Stimulated activated CD4-positive, alpha-beta T cell treated with anti-CD3 and anti-CD28 coated beads, Interleukin-1b, Interleukin-23, amount 100 ng/mL, for 24 hours (primary cell): ENCODE results near the gene WDFY2.
A peak's percentile ranks its signal among the peaks of the same experiment; 100 is the strongest.

ENCODE experiments used
- DNase-seq, 4 experiments: peaks; one replicate each; pipeline ENCODE4 v3.0.0-alpha.2; 2020; ENCODE audit warnings: low read depth in 4 of 4, low spot score in 1 of 4

The WDFY2 gene

GRCh38 chr13:51599444-51600176, 15.3 kb downstream of the WDFY2 start:
- DNase-seq, result no peak

GRCh38 chr13:51600703-51601102, 16.4 kb downstream of the WDFY2 start:
- DNase-seq, result no peak

DNA sequence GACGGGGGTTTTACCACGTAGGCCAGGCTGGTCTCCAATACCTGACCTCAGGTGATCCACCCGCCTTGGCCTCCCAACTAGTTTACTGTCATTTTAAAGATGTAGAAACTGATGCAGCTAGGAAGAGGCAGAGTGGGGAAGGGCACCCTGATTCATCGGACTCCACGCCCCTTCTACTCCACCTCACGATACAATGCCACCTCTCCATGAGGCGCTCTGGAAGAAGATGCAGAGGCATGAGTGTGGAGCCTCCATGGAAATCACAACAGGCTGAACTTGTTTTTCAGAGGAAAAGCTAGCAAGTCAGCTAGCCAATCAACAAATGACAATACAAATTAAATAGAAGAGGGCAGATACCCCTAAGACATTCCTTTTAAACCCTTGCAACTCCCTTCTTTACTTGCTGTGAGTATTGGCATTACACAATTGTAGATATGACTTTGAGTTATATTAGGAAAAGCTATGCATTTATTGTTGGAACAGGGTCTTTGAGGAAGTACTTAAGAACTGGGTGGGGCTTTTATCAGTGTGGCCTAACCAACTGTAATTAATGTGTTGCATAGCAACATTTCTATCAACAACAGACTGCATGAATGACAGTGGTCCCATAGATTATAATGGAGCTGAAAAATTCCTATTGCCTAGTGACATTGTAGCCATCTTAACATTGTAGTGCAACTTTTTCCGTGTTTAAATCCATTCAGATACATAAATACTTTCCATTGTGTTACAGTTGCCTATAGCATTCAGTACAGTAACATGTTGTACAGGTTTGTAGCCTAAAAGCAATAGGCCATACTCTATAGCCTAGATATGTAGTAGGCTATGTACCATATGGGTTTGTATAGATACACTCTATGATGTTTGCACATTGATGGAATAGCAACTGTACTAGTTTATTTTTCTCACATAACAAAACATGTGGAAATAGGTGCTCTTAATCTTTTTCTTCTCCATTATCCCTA, 17.6 kb downstream of the WDFY2 start:
- DNase-seq, result no peak

DNA sequence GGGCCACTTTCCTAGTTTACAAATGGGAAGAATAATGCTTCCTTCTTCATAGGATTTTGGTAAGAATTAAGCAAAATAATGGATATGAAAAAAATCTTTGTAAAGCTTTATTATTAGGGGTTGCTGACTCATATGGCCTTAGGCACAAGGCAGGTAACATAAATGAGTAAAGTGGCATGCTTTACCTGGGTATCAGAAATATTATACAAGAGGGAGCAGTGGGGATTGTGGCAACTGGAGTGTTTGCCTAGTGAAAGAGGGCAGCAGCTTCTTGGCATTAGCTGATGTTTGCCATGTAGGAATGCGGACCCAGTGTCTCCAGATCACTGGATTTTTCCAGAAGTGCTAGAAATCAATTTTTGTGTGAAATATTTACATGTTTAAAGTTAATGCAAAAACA, 19.5 kb downstream of the WDFY2 start:
- DNase-seq, result no peak

GRCh38 chr13:51605698-51606097, 21.4 kb downstream of the WDFY2 start:
- no peak for DNase-seq

DNA sequence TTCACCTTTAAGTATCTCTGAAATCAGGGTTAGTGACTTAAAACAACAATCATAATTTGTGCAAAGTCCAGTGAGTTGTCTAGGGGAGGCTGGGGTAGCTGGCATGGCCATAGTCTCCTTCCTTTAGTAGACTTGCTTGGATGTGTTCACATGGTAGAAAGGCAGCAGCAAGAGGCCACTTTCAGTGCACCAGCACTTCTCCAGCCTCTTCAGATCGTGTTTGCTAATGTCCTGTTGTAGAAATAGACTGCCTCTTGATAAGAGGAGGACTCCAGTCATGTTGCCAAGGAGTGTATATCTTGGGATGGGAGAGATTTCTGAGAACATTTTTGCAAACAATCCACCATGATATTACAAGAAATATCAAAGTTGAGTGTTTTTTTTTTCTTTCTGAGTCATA, 22.9 kb downstream of the WDFY2 start:
- no peak for DNase-seq

DNA sequence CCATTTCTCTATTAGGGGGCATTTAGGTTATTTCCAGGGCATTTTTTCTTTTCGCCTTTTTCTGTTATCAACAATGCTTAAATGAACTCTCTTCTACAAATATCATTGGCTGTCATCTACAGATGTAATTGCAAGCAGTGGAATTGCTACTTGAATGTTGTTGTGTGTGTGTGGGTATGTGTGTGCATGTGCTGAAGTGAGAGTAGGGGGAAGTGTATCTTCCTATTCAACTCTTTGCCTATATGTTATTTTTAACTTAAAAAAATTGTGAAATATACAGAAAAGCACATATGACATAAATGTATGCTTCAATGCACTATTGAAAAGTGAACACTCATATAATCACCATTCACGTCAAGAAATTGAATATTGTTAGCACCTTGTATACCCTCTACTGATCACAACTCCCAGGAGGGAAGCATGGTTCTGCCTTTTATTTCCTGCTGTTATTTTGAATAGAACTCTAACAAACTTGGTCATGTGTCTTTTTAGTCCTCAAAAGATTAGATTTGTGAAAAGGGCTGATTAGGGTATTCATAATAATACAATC, 24.7 kb downstream of the WDFY2 start:
- DNase-seq, result no peak

DNA sequence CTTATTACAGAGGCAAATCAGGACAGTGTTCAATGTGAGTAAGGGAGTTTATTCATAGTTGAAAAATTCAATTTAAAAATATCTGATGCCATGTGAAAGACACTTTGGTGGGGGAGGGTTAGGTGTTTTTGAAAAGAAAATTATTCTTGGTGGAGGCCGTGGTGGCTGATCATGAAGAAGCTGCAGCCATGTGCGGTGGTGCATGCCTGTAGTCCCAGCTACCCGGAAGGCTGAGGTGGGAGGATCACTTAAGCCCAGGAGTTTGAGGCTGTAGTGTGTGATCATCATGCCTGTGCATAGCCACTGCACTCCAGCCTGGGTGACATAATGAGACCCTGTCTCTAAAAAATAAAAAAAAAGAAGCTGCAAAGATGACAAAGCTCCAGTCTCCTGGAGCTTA, 28.6 kb downstream of the WDFY2 start:
- DNase-seq, result no peak

DNA sequence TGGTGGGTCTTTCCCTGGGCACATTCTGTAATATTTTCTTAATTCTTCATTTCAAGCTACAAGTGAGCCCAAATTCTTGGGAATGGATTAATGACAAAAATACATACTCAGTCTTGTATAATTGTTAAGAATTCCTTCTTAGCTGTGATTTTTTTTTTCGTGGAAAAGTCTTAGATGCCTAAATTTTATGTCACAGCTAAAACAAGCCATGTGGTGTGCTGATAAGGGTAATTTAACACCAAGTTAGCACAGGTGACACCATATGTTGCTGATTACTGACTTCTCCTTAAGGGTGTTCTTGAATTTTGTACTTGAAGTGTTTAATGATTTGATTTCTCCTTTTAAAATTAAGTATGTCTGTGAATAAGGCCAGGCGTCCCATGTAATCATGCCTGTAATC, 29.3 kb downstream of the WDFY2 start:
- no peak for DNase-seq

- peak; percentile 10 to 35 (median 18) for DNase-seq
Measured at GRCh38 chr13:51614350-51614786, 30.1 kb downstream of the WDFY2 start.

GRCh38 chr13:51618626-51619025, 34.4 kb downstream of the WDFY2 start:
- no peak for DNase-seq

DNA sequence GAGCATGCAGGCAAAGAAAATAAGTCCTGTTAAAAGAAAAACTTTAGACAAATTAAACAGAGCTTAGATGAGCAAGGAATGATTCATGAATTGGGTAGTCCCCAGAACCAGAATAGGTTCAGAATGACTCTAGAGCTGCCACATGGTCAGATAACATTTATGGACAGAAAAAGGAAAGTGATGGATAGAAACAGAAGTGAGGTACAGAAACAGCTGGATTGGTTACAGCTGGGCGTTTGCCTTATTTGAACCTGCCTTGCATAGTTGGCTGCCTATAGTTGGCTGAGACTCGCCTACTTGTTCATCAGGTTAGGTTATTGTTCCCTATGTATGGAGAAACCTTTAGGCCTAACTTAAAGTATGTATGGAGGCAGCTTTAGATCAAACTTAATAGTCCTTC, 35.4 kb downstream of the WDFY2 start:
- no peak for DNase-seq

- DNase-seq, result no peak
Measured at GRCh38 chr13:51620165-51620983, 36.1 kb downstream of the WDFY2 start.

DNA sequence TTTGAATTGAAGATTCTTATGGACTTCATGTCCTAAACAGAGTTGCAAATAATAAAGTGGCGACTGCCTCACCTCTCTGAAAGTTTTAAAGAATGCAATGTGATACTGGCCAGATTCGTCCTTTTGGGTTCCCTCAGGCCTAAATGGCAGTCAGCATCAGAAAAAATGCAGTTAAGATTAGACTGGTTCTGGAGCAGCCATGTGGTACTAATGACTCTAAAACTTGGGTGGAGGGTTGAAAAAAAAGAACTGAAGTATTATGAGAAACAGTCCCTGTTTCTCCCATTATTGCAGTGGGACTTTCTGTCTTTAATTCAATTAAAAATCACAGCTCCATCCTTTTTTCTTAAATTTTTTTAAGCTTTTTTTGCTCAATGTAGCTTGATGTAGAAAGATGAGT, 37.3 kb downstream of the WDFY2 start:
- no peak for DNase-seq

DNA sequence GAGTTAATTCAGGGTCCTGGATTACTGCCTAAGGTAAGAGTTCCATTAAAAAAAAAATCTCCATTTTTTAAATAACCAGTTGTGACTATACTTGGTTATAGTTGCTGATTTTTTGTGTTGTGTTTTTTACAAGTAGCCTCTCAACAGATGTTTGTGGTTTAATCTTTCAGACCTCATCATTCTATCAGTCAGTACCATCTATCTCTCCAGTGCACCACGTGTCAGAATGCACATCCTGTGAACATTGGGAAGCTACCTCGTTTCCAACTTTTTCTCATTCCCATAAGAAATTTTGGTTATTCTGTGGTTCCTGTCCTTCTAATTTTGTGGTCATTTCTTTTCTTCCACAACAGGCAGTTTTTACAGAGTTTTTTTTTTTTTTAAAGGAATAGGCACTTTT, 39.2 kb downstream of the WDFY2 start:
- no peak for DNase-seq

GRCh38 chr13:51624207-51624606, 39.9 kb downstream of the WDFY2 start:
- no peak for DNase-seq

DNA sequence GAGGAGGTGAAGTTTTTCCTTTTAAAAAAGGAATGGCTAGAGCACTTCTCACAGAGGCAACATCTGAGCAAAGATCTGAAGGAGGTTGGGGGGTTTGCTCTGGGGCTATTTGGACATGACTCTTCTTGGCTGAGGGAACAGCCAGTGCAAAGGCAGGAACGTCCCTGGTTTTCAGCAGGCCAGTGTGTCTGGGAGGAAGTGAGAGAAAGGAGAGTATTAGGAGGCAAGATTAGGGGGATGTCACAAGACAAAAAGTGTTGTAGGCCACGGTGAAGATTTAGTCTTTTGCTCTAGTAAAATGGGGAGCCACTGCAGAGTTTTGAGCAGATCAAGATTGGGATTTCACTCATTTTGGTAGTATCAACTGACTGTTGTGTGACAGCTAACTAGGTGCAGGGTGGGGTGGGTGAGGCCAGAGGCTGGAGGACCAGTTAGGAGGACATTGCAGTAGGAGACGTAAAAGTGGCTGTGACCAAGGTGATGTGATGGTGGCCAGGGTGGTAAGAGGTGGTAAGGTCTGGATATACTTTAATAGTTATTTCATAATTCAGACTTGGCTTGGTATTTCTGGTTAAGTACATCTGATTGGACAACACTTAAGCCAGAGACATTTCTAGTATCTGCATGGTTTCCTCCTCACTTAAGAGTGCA, 40.6 kb downstream of the WDFY2 start:
- DNase-seq, result no peak

- DNase-seq, result no peak
Measured at GRCh38 chr13:51625555-51626345, 41.5 kb downstream of the WDFY2 start.

GRCh38 chr13:51626749-51627148, 42.5 kb downstream of the WDFY2 start:
- no peak for DNase-seq
